HG02852 (cell line): ENCODE measurements around the gene GRK6.

Source experiments
- ATAC-seq: cut with Tn5 transposase; IDR thresholded peaks from one replicate; pipeline ENCODE4 v1.9.1; 2021; ENCODE audit warnings: mild to moderate bottlenecking, moderate library complexity; ENCODE audit not compliant: unreplicated experiment

GRK6 gene

DNA sequence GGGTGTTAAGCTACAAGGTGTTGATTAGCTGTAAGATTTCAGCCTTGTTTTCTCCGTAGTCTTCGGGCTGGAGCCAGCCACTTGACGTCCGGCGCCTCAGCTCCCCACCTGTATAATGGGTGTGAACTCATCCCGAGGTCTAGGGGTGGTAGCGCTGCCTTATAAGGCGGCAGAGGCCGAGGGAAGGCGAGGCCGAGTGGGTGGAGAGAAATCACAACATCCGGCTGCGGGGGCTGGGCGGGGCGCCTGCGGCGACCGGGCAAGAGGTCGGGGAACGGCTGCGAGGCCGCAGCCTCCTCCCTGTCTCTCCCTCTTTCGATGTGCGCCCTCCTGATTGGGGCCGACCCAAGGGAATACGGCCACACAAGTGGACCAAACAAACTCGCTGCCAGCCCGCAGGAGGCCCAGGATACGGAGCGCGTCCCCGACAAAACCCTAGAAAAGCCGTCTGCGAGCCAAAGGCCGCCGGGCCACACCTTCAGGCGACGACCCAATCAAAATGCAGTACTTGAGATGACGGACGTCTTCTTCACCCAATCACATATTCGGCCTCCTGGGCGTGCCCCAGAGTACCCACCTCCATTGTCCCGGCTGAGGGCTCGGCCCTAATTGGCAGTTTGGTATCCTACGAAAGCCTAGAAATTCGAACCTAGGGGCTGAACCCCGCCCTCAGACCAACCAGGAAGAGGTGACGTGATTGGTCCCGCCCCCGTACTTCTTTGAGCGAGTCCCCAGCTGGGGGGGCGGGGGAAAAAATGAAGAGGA, 493 bp upstream of the GRK6 start:
- ATAC-seq, result peak; percentile 80

DNA sequence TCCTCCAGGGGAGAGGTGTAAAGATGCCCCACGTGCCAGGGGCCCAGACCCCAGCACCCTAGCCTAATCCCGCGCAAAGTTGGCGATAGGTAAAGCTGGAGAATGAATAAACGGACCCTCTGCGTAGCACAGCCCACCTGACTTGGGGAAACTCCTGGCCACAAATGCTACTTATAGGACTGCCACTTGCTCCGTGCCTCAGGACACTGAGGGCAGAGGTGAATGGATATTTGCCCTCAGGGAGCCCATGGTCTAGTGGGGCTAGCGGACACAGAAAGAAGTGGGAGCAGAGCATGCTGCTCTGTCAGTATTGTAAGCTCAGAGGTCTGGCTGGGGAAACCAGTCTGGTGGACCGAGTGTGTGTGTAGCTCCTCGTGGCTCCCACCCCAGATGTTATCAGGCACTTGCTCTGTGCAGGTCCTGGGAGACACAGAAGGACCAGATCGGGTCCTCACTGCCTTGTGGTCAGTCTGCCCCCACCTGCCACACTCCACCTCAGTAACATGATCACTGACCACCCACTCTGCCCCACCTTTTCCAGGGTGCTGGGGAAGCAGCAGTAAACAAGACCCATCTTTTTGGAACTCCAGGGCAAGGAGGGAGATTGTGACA, 841 bp downstream of the GRK6 start:
- no peak for ATAC-seq

DNA sequence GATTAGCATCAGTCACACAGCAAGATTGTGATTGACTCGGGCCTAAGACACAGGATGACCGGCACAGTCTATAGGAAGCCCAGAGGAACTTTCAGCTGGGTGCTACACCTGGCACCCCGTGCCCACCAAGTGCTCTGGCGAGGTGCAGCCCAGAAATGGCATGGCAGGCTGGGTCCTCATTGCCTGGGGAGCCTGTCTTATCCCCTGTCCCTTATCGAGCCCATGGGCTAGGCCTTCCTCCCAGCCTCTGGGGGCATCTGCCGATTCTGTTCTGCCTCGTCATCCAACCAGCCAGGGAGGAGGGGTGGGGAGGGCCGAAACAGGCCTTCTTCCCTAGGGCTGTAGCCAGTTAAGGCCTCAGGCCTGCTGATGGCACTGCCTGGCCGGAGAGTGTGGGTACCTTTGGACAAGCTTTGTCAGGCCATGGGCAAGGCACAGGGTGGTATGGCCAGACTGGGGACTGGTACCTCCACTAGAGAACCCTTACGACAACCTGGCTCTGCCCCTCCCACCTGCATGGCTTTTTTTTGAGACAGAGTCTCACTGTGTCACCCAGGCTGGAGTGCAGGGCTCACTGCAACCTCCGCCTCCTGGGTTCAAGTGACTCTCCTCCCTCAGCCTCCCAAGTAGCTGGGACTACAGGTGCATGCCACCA, 1.6 kb downstream of the GRK6 start:
- ATAC-seq, result no peak

DNA sequence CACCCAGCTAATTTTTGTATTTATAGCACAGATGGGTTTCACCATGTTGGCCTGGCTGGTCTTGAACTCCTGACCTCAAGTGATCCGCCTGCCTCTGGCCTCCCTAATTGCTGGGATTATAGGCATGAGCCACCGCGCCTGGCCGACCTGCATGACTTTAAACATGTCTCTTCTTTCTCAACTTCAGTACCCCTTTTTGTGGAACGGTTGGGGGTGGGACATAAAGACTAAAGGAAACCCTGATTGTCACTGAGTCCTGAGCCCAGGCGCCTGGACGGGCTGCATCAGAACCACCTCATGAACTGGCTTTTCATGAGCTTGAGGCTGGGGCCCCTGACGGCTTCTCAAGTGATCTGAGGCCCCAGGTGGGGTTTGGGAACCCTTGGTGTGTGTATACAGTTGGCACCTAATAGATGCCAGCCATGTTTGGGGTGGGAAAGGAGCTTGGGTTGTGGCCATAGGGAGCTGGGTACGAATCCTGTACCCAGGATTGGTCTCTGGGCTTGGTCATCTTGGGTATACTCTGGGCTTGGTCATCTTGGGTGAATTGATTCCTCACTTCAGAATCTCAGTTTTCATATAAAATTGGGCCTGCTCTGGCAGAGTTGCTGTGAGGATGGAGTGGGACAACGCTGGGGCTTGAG, 2.2 kb downstream of the GRK6 start:
- no peak for ATAC-seq

DNA sequence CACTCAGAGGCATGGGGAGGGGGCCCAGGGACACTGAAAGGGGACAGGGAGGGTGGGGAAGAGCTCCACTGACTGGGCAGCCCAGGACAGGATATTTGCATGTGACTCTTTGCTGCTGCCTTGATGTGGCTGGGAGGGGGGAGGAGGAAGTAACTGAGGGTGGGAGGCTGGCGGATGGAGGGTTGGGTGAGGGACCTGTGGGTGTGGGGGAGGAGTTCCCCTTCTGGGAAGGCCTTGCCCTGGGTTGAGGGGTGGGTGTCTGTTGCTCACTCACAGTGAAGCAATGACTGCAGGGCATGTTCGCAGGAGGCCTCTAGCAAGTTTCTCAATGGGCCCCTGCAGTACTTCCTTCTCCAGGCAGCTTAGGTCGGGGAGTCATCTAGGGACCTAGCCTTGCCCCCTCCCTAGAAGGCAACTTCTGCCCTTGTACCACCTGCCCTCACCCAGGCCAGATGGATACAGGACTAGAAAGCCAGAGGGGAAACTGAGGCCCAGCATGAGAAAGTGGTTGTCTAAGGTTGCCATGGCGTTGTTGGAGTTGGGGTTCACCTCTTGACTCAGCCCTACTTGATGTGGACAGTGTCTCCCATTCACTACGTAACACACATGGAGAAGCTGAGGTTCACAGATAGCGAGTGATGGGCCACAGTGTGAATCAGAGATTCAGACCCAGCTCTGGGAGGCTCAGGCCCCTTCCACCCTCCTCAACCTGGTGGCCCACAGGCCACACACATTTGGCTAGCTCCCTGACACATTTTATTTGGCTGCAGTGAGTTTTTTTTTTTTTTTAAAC, 3.0 kb downstream of the GRK6 start:
- ATAC-seq, result no peak

DNA sequence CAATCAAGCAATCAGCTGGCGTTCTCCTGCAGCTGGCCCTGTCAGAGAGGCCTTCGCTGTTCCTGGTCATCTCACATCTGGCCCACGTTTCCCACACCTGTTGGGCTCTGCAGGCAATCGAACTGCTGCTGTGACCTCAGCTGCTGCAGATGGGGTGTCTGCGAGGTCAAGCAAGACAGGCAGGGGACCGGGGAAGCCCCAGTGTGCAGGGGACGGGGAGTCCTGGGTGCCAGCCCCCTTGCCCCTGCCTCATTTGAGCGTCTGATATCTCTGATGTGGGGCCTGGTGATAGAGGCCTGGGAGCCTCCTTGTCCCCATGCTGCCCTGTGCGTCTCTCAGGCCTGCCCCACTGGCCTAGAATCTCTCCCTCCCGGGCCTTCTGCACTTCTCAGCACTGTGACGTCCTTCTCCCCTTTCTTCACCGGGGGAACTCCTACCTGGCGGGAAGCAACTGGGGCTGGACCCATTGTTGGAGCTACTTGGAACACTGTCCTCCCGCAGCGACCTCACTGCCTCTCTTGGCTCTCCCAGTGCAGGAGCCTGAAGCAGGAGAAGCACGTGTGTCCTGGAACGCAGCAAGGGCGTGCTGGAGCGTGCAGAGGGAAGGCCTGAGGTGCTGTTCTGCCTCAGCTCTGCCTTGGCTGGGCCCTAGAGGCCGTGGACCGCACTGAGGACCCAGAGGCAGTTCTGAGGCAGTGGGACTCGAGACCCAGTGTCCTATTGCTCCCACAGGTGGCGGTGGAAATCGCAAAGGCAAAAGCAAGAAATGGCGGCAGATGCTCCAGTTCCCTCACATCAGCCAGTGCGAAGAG, 3.9 kb downstream of the GRK6 start:
- no peak for ATAC-seq

DNA sequence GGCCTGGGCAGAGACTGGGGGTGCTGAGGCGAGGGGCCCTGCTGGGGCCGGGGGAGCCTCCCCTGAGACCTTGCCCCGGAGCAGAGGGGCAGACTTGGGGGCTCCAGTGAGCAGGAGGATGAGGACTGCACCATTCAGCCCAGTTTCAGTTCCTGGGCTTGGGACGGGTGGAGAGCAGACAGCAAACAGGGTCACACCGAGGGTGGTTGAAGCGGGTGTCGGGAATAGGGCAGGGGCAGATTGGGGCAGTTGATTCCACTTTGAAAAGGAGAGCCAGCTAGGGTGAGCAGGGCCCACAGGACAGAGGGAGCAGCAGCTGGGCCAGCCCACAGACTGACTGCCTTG, 4.5 kb downstream of the GRK6 start:
- ATAC-seq, result no peak

DNA sequence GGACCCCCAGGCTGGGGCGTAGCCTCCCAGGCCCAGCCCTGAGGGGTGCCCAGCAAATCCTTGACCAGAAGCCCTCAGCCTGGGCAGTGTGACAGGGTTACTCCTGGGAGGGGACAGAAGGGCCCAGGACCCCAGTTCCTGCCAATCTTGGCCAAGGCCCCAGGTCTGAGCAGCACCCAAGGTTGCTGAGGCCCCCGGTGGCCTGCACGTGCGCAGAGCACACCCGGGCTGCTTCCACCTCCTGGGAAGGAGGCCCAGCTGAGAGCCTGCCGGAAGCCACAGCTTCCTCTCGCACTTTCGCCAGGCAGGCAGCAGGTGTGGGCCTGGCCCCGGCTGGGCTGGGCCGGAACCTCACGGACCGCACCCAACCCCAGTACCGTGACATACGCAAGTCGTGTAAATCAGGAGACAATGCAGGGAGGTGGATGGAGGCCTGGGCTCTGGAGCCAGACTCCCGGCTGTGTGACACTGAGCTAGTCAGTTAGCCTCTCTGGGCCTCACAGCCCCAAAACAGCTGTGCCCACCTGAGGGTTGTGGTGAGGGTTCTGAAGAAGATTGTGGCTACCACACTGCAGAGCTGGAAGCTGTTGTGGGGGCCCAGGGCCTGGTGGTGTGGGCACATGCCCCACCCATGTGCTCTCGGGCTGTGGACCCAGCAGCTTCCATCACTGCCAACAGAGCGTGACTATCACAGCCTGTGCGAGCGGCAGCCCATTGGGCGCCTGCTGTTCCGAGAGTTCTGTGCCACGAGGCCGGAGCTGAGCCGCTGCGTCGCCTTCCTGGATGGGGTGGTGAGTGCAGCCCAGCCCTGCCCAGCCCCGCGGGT, 5.1 kb downstream of the GRK6 start:
- ATAC-seq, result peak; percentile 44

DNA sequence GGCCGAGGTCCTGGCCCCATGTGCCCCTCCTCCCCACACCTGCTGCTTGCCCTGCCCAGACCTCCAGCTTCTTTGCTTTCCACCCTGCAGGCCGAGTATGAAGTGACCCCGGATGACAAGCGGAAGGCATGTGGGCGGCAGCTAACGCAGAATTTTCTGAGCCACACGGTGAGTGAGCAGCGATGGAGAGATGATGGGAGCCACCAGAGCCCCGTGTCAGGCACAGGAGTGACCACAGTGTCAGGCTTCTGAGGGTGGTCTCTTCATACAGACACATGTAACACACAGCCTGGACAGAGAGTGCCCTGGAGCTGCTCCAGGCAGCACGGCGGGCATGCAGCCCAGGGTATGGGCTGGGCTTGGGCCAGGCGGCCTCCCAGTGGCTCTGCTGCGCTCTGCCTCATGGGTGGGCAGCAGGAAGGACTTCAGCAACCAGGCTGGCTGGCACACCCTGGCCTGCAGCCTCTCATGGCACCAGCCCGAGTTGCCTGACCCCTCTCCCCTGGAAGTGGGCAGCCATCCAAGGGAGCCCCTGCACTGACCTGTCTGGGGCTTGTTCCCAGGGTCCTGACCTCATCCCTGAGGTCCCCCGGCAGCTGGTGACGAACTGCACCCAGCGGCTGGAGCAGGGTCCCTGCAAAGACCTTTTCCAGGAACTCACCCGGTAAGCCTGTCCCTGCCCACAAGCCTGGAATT, 5.8 kb downstream of the GRK6 start:
- no peak for ATAC-seq

DNA sequence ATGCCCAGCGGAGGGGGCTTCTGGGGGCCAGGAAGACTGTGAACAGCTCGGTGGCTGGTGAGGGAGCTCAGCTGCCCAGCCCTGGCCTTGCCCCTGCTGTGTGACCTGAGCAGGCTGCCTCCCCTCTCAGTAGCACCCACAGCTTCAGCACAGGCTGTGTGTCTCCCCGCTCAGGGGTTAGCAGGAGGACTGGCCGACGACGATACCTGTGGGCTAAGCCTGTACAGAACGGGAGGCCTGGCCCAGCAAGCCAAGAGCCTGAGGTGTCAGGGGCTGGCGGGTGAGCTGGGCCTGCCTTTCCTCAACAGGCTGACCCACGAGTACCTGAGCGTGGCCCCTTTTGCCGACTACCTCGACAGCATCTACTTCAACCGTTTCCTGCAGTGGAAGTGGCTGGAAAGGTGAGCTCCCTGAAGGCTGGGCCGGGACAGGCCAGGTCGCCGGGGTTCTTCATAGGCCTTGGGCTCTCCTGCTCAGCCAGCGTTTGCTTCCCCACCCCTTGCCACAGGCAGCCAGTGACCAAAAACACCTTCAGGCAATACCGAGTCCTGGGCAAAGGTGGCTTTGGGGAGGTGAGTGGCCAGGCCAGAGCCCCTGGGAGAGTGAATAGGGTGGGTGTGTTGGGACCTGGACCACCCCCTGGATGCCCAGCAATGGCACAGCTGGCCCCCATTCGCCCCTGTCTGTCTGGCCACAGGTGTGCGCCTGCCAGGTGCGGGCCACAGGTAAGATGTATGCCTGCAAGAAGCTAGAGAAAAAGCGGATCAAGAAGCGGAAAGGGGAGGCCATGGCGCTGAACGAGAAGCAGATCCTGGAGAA, 6.6 kb downstream of the GRK6 start:
- no peak for ATAC-seq

DNA sequence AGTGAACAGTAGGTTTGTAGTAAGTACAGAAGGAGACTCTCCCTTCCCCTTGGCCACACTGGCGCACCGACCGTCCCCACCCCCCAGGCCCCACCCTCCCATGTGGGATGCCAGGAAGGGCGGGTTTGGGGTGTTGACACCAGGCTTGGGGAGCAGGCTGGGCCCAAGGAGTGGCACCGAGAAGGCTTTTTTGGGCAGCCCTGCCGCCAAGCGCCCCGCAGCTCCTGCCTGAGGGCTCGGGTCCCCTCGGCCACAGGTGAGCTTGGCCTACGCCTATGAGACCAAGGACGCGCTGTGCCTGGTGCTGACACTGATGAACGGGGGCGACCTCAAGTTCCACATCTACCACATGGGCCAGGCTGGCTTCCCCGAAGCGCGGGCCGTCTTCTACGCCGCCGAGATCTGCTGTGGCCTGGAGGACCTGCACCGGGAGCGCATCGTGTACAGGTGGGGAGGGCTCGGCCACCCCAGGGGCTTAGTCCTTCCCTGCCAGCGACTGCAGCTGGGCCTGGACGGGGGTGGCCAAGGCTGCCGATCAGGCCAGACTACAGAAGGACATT, 7.3 kb downstream of the GRK6 start:
- no peak for ATAC-seq

DNA sequence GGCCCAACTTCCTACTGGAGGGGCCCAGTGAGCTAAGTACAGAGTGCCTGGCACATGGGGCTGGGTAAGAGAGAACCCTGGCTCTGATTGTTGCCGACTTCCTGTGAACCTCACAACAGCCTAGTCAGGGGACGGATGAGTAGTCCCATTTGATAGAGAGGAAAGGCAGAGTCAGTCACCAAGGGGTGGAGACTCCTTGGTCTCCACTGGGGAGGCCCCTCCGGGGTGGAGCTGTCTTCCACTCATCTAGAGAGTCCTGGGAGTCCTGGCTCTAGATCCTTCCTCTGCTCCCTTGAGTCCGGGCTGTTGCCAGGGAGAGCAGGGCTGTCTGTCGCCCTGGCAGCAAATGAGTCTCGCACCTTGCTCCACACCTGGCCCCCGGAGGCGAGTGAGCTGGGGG, 8.0 kb downstream of the GRK6 start:
- ATAC-seq, result no peak

DNA sequence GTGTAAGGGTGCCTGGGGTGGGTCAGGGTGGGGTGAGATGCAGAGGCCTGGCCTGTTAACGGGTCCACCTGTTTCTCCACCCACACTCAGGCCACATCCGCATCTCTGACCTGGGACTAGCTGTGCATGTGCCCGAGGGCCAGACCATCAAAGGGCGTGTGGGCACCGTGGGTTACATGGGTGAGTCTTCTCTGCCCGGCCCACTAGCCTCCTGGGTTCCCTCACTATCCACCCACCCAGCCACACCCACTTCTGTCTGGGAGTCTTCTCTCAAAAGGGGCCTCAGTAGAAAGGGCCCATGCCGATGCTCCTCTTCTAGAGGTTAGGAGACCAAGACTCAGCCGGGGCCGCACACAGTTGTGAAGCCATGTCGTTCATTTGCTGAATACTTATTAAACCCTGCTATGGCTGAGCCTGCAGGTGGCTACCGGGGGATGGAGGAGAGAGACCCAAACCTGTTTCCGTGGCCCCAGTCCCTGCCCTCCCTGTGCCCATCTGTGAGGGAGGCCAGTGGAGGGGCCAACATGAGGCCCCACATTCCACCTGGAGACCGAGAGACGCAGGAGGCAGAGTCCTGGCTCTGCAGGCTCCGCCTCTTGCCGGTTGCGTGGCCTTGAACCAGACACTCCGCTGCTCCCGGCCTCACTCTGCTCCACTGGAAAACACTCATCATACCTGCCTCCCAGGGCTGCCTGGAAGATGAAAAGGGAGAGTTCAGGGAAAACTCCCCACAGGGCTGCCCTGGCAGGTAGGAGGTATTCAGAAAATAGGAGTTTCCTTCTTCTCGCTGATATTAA, 8.7 kb downstream of the GRK6 start:
- no peak for ATAC-seq

DNA sequence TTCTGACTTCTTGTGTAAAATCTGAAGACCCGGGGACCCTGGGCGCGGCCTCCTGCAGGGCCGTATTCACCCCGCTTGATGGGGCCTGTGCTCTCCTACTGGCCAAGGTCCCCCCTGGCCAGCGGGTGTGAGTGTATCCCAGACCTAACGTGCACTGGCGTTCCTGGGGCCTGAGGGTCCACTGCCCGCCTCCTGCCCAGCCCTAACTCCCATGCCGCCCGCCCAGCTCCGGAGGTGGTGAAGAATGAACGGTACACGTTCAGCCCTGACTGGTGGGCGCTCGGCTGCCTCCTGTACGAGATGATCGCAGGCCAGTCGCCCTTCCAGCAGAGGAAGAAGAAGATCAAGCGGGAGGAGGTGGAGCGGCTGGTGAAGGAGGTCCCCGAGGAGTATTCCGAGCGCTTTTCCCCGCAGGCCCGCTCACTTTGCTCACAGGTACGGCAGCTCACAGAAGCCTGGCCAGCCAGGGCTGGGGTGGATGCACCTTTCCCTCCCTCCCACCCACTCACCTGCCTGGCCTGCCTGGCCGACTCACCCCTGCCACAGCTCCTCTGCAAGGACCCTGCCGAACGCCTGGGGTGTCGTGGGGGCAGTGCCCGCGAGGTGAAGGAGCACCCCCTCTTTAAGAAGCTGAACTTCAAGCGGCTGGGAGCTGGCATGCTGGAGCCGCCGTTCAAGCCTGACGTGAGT, 9.5 kb downstream of the GRK6 start:
- no peak for ATAC-seq

DNA sequence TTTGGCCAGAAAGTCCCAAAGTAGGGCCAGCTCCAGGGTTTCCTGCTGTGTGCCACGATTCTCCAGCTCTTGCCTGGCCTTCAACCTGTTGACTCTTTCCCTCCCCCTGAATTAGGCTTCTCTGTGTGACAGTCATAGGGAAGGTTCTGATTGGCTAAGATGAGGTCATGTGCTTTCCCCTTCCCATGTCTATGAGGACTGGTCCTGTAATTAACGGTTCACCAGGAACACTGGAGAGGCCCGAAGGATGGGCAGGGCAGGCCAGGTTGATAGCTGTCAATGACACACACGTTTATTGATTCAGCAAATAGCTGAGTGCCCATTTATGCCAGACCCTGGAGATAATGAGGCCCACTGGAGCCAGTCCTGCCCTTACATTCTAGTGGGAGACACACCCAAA, 11.1 kb downstream of the GRK6 start:
- ATAC-seq, result no peak

DNA sequence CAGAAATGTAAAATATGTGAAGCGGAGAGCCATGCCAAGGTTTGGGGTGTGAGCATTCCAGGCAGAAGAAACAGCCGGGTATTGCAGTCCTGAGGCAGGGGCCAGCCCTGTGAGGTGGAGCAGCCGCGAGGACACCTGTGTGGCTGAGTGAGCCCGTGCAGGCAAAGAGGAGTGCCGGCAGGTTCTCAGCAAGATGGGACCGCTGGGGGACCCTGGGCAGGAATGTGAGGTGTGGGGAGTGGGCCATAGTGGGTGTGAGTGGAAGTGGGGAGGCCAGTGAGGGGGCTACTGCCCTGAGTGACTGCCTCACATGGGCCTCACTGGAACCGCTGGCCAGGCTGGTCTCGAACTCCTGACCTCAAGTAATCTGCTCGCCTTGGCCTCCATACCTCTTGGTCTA, 12.0 kb downstream of the GRK6 start:
- ATAC-seq, result no peak
